DND-41 (cell line): ENCODE results near the gene AMPD2.

ENCODE experiments used
- ATAC-seq: fragments of 200-7000 bp; cut with Tn5 transposase; 3 replicates; pipeline ENCODE4 v1.9.1; 2021; ENCODE audit warnings: low read depth; ENCODE audit not compliant: insufficient read depth
- DNase-seq: peaks from one replicate; pipeline ENCODE4 v3.0.0-alpha.2; 2020
- H2AFZ ChIP-seq: 2 replicates; pipeline ENCODE4 v1.6.0; 2012; ENCODE audit warnings: low read depth, low read length
- H3K27ac ChIP-seq: 2 replicates; pipeline ENCODE4 v1.5.1; 2012; ENCODE audit warnings: low read length, inconsistent platforms
- H3K27me3 ChIP-seq: fragments of 200-600 bp; sonication (generic); 2 replicates; pipeline ENCODE4 v1.6.0; 2012; ENCODE audit warnings: low read length, mild to moderate bottlenecking, inconsistent platforms; ENCODE audit not compliant: insufficient read depth, poor library complexity
- H3K36me3 ChIP-seq: 2 replicates; pipeline ENCODE4 v1.5.1; 2012; ENCODE audit warnings: low read length, inconsistent platforms; ENCODE audit not compliant: insufficient read depth
- H3K4me1 ChIP-seq: 2 replicates; pipeline ENCODE4 v1.5.1; 2012; ENCODE audit warnings: mild to moderate bottlenecking, low read length; ENCODE audit not compliant: insufficient read depth
- H3K4me2 ChIP-seq: 2 replicates; pipeline ENCODE4 v1.6.0; 2012; ENCODE audit warnings: mild to moderate bottlenecking, moderate library complexity, low read length, inconsistent platforms; ENCODE audit not compliant: insufficient read depth
- H3K4me3 ChIP-seq, 2 experiments: fragments of 200-600 bp in 1 of 2; shearing (Covaris generic) in 1 of 2; 2 replicates each; pipeline ENCODE4 v1.5.1; 2012 to 2016; ENCODE audit warnings: inconsistent platforms in 2 of 2, low read length in 2 of 2, mild to moderate bottlenecking in 2 of 2, low read depth in 1 of 2, moderate library complexity in 1 of 2
- H3K79me2 ChIP-seq: 2 replicates; pipeline ENCODE4 v1.6.0; 2012; ENCODE audit warnings: low read length, inconsistent platforms; ENCODE audit not compliant: insufficient read depth
- H3K9ac ChIP-seq: 2 replicates; pipeline ENCODE4 v1.6.0; 2012; ENCODE audit warnings: low read depth, mild to moderate bottlenecking, inconsistent platforms, low read length, moderate library complexity
- H3K9me3 ChIP-seq: 2 replicates; pipeline ENCODE4 v1.5.1; 2012; ENCODE audit warnings: low read length, moderate library complexity, mild to moderate bottlenecking, inconsistent platforms; ENCODE audit not compliant: insufficient read depth, severe bottlenecking
- H4K20me1 ChIP-seq: 2 replicates; pipeline ENCODE4 v1.6.0; 2012; ENCODE audit warnings: low read length; ENCODE audit not compliant: insufficient read depth
- CTCF ChIP-seq: IDR thresholded peaks from 2 replicates; pipeline ENCODE4 v1.5.1; 2012; ENCODE audit warnings: borderline replicate concordance, low read length, moderate library complexity, mild to moderate bottlenecking; ENCODE audit not compliant: poor library complexity, severe bottlenecking; ENCODE audit errors: extremely low read depth
- EZH2 ChIP-seq: IDR thresholded peaks from 3 replicates; pipeline ENCODE4 v1.6.1; 2012; ENCODE audit warnings: borderline replicate concordance, low read depth, mild to moderate bottlenecking, moderate library complexity, low read length, inconsistent platforms; ENCODE audit not compliant: severe bottlenecking

AMPD2 gene

GRCh38 chr1:109661391-109661790 is 41.8 kb downstream of the AMPD2 start:
- no peak overlapping the region for H3K4me2 ChIP-seq
- H3K9ac ChIP-seq: no peak overlapping the region
- H3K9me3 ChIP-seq: no peaks in the 10 kb centered on the region
- TF ChIP-seq CTCF: no peak
- TF ChIP-seq EZH2: no peak
- peaks cover 3% of the 10 kb centered on the region for H3K27me3 ChIP-seq
- no peak overlapping the region for H3K4me3 ChIP-seq
- H3K27ac ChIP-seq: no peak overlapping the region
- DNase-seq: no peak
- no peaks in the 10 kb centered on the region for H3K36me3 ChIP-seq
- no peak for ATAC-seq
- no peaks in the 10 kb centered on the region for H3K4me1 ChIP-seq
- H3K79me2 ChIP-seq: no peaks in the 10 kb centered on the region
- no peaks in the 10 kb centered on the region for H4K20me1 ChIP-seq
- no peak overlapping the region for H2AFZ ChIP-seq

- Histone ChIP-seq H3K27me3 (no peaks in the 10 kb centered on the region), H3K36me3 (no peaks in the 10 kb centered on the region), H2AFZ (no peak overlapping the region), H3K4me2 (no peak overlapping the region), H3K4me1 (peaks cover 13% of the 10 kb centered on the region), H4K20me1 (no peaks in the 10 kb centered on the region), H3K9ac (no peak overlapping the region), H3K4me3 (no peak overlapping the region), H3K79me2 (no peaks in the 10 kb centered on the region), H3K27ac (no peak overlapping the region), H3K9me3 (no peaks in the 10 kb centered on the region)
- ATAC-seq (no peak), DNase-seq (no peak)
- TF ChIP-seq EZH2 (no peak), CTCF (no peak)
Measured at GRCh38 chr1:109664671-109665070, 45.0 kb downstream of the AMPD2 start.

- Histone ChIP-seq H3K9ac (peak within 1 kb of the TSS; percentile 46), H3K9me3 (no peaks in the 10 kb centered on the region), H3K4me1 (peaks cover 13% of the 10 kb centered on the region), H3K79me2 (no peaks in the 10 kb centered on the region), H3K27me3 (no peaks in the 10 kb centered on the region), H3K27ac (no peak within 1 kb of the TSS), H3K4me3 (peak within 1 kb of the TSS in 1 of 2 experiments; percentile 54; a peak in 2 of 4 replicates), H3K4me2 (peak within 1 kb of the TSS; percentile 65), H2AFZ (peak within 1 kb of the TSS; percentile 50), H4K20me1 (no peaks in the 10 kb centered on the region), H3K36me3 (no peaks in the 10 kb centered on the region)
- TF ChIP-seq EZH2 (no peak), CTCF (no peak)
- peak; percentile 91 for DNase-seq
- peak; percentile 100 for ATAC-seq
Measured at GRCh38 chr1:109667452-109668122, 48.0 kb downstream of the AMPD2 start, which contains the start of gene GSTM2. TSS of gene GSTM2 (plus strand) at chr1:109668057. CDS start at chr1:109668116, 59 bp downstream.
